HEK293T (cell line): ENCODE measurements around the gene NDRG3.

Source experiments
- CTCF ChIA-PET: fragments of 350-600 bp; formaldehyde crosslinking; extraction: SDS; loops from one replicate; lab custom pipeline; 2021; ENCODE audit warnings: antibody characterized with exemption, inconsistent platforms; lab: Yijun Ruan, JAX
- POLR2A ChIA-PET: fragments of 350-600 bp; formaldehyde crosslinking; extraction: SDS; loops from one replicate; lab custom pipeline; 2020; ENCODE audit warnings: antibody characterized with exemption, inconsistent platforms; lab: Yijun Ruan, JAX
- DNase-seq: peaks from one replicate; pipeline ENCODE4 v3.0.0; 2012; ENCODE audit warnings: mixed read lengths; ENCODE audit errors: extremely low spot score
- ARNT ChIP-seq: fragments of 450-650 bp; IDR thresholded peaks from 2 replicates; pipeline ENCODE4 v1.6.1; 2017; ENCODE audit warnings: mild to moderate bottlenecking
- BHLHE40 ChIP-seq: fragments of 450-650 bp; IDR thresholded peaks from 2 replicates; pipeline ENCODE4 v1.6.1; 2016; ENCODE audit warnings: mild to moderate bottlenecking, moderate library complexity, borderline replicate concordance
- CTBP1 ChIP-seq: fragments of 450-650 bp; IDR thresholded peaks from 2 replicates; pipeline ENCODE4 v1.6.1; 2016; ENCODE audit warnings: borderline replicate concordance
- ELF4 ChIP-seq: fragments of 450-650 bp; IDR thresholded peaks from 2 replicates; pipeline ENCODE4 v1.6.1; 2017; ENCODE audit warnings: antibody characterized with exemption
- FOXA1 ChIP-seq: fragments of 450-650 bp; IDR thresholded peaks from 2 replicates; pipeline ENCODE4 v1.6.1; 2016; ENCODE audit warnings: mild to moderate bottlenecking
- FOXK2 ChIP-seq: fragments of 450-650 bp; IDR thresholded peaks from 2 replicates; pipeline ENCODE4 v1.6.1; 2016; ENCODE audit warnings: mild to moderate bottlenecking
- FOXM1 ChIP-seq: fragments of 450-650 bp; IDR thresholded peaks from 2 replicates; pipeline ENCODE4 v1.6.1; 2017; ENCODE audit warnings: mild to moderate bottlenecking, borderline replicate concordance
- HDGF ChIP-seq: fragments of 450-650 bp; IDR thresholded peaks from 2 replicates; pipeline ENCODE4 v1.6.1; 2017; ENCODE audit warnings: antibody characterized with exemption, borderline replicate concordance
- L3MBTL2 ChIP-seq: fragments of 450-650 bp; conservative IDR thresholded peaks from 2 replicates; pipeline ENCODE4 v1.6.1; 2016; ENCODE audit warnings: mild to moderate bottlenecking
- LEF1 ChIP-seq: fragments of 450-650 bp; IDR thresholded peaks from 2 replicates; pipeline ENCODE4 v1.6.1; 2017; ENCODE audit warnings: mild to moderate bottlenecking, borderline replicate concordance
- NFRKB ChIP-seq: fragments of 450-650 bp; IDR thresholded peaks from 2 replicates; pipeline ENCODE4 v1.6.1; 2016; ENCODE audit warnings: mild to moderate bottlenecking, moderate library complexity
- SP1 ChIP-seq: fragments of 450-650 bp; IDR thresholded peaks from 2 replicates; pipeline ENCODE4 v1.6.1; 2017
- SUZ12 ChIP-seq: fragments of 450-650 bp; IDR thresholded peaks from 2 replicates; pipeline ENCODE4 v1.6.1; 2016; ENCODE audit warnings: mild to moderate bottlenecking
- TARDBP ChIP-seq: fragments of 450-650 bp; IDR thresholded peaks from 2 replicates; pipeline ENCODE4 v1.6.1; 2016
- ZNF384 ChIP-seq: fragments of 450-650 bp; IDR thresholded peaks from 2 replicates; pipeline ENCODE4 v1.6.1; 2016
- TF ChIP-seq, protein P1 (sequence below): fragments of 450-650 bp; IDR thresholded peaks from 2 replicates; pipeline ENCODE4 v1.6.1; 2016

The NDRG3 gene

DNA sequence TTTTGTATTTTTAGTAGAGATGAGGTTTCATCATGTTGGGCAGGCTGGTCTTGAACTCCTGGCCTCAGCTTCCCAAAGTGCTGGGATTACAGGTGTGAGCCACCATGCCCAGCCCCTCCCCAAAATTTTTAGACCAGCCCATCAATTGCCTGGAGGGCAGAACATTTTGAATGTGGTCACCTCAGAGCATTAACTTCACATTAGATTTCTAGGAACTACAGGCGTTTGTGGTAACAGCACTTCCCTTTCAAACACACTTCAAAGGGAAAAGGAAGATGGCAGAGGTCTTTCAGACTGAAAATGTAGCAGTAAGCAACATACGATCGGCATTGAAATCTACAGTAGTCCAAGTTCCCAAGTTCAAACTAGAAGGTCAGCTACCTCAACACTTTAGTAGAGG is 87.6 kb downstream of the NDRG3 start:
- no peak for DNase-seq
- CTCF ChIA-PET = interaction anchor here (0.6 kb wide), 1 partner anchor 87 kb away, joined by 4 read pairs; no protein-coding TSS in a partner anchor
- no peak for TF ChIP-seq L3MBTL2
- no peak for TF ChIP-seq FOXA1
- no peak for TF ChIP-seq SUZ12
- no peak for TF ChIP-seq LEF1
- no peak for TF ChIP-seq SP1
- POLR2A ChIA-PET = no interaction called here

DNA sequence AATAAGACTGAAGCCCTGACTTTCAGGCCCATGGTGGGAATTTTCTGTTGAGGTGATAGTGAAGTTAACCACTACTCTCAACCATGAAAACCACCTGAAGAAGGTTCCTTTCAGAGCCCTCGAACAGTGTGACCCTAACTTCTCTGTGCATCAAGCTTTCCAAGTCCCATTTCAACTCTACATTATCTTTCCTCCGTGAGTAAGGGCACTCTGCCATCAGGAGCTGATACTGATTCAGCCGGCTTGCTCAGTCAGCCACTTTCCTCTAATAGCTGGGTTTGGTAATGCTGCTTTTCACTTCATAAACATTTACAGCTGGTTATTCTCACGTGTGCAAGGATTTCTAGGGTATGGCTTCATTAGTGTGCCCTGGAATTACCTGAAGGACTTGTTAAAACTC is 89.2 kb downstream of the NDRG3 start:
- ChIA-PET CTCF (no interaction called here), POLR2A (interaction anchor here (0.6 kb wide), 1 partner anchor 1164 kb away, joined by 3 read pairs; no protein-coding TSS in a partner anchor)
- no peak for TF ChIP-seq CTBP1
- TF ChIP-seq FOXK2 = no peak
- TF ChIP-seq SP1 = no peak
- TF ChIP-seq HDGF = no peak
- TF ChIP-seq, protein P1, sequence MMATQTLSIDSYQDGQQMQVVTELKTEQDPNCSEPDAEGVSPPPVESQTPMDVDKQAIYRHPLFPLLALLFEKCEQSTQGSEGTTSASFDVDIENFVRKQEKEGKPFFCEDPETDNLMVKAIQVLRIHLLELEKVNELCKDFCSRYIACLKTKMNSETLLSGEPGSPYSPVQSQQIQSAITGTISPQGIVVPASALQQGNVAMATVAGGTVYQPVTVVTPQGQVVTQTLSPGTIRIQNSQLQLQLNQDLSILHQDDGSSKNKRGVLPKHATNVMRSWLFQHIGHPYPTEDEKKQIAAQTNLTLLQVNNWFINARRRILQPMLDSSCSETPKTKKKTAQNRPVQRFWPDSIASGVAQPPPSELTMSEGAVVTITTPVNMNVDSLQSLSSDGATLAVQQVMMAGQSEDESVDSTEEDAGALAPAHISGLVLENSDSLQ = no peak
- TF ChIP-seq ARNT = no peak
- TF ChIP-seq ELF4 = no peak
- no peak for TF ChIP-seq L3MBTL2
- no peak for TF ChIP-seq NFRKB
- no peak for TF ChIP-seq FOXM1
- TF ChIP-seq SUZ12 = no peak
- no peak for TF ChIP-seq TARDBP
- no peak for TF ChIP-seq FOXA1
- TF ChIP-seq ZNF384 = no peak
- no peak for DNase-seq

- ChIA-PET POLR2A (interaction anchor here (1.5 kb wide), 1 partner anchor 119 kb away, joined by 3 read pairs; the partner anchor contains the start of gene DSN1), CTCF (no interaction called here)
- DNase-seq = no peak
- TF ChIP-seq TARDBP = no peak
- TF ChIP-seq L3MBTL2 = no peak
- no peak for TF ChIP-seq HDGF
- TF ChIP-seq ELF4 = no peak
- TF ChIP-seq FOXA1 = no peak
- TF ChIP-seq FOXM1 = no peak
- TF ChIP-seq, protein P1 = no peak
- no peak for TF ChIP-seq SUZ12
- TF ChIP-seq CTBP1 = no peak
These were observed 90.9 kb downstream of the NDRG3 start for GRCh38 chr20:36655004-36655403.

DNA sequence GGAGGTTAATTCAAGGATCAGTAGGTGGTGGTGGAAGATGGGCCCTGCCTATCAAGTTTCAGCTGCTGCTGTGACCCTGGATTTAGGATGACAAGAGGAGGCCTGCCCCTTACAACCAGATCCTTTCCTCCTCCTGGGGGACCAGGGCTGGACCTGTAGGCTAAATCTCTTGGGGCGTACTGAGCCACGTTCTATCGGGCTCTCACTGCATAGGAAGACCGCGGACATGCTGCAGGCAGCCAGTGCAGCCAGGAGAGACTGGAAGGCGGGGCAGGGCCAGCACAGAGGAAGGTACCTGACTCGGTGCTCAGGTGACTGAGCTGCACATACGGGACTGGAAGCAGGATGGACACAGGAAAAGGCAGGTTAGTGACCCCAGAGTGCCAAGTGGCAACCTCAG is 91.4 kb downstream of the NDRG3 start:
- TF ChIP-seq, protein P1 = no peak
- TF ChIP-seq LEF1 (no peak), ARNT (no peak), FOXK2 (no peak), L3MBTL2 (no peak), SP1 (no peak), BHLHE40 (no peak), TARDBP (no peak), FOXA1 (no peak), NFRKB (no peak)
- ChIA-PET CTCF (no interaction called here), POLR2A (interaction anchor here (0.8 to 1.5 kb wide), 3 partner anchors 49 to 119 kb away, joined by 3 to 4 read pairs (median 4); partner anchors contain the start of genes DSN1, NDRG3 and RAB5IF)
- no peak for DNase-seq

- ChIA-PET CTCF (no interaction called here), POLR2A (interaction anchor here (1.2 kb wide), 1 partner anchor 93 kb away, joined by 4 read pairs; the partner anchor contains the start of gene NDRG3)
- DNase-seq = no peak
- TF ChIP-seq LEF1 (no peak), ZNF384 (no peak), FOXM1 (no peak), ELF4 (no peak), L3MBTL2 (no peak), SUZ12 (no peak), TARDBP (no peak), CTBP1 (no peak), FOXA1 (no peak), ARNT (no peak), NFRKB (no peak), HDGF (no peak)
- TF ChIP-seq, protein P1 = no peak
These were observed 92.4 kb downstream of the NDRG3 start for GRCh38 chr20:36653456-36653855.
